SK-N-SH (cell line): Measurements from ENCODE around the gene PCIF1. TPM values are rescaled to one million over a fixed set of nuclear protein-coding genes. Genes with fewer than 3 reads are reported as not detected.

Experiments
- CTCF ChIA-PET: fragments of 300-600, 350-600 bp; formaldehyde crosslinking; extraction: SDS; loops from one replicate; lab custom pipeline; 2021; lab: Yijun Ruan, JAX
- POLR2A ChIA-PET: fragments of 350-600 bp; sonication (Branson Sonifier 250); formaldehyde crosslinking; extraction: SDS; loops from one replicate; lab custom pipeline; 2020; ENCODE audit warnings: antibody characterized with exemption, inconsistent platforms; lab: Yijun Ruan, JAX
- DNase-seq: peaks from one replicate; pipeline ENCODE4 v3.0.0; 2012
- H2AFZ ChIP-seq: fragments of 200-600 bp; sonication (generic); 2 replicates; pipeline ENCODE4 v1.8.1; 2016; ENCODE audit warnings: antibody characterized with exemption, mild to moderate bottlenecking, low read depth
- H3F3A ChIP-seq: fragments of 200-600 bp; sonication (generic); replicated peaks from 2 replicates; pipeline ENCODE3; 2016; ENCODE audit warnings: antibody characterized with exemption, mild to moderate bottlenecking; ENCODE audit not compliant: insufficient read depth
- H3K27ac ChIP-seq, 2 experiments: fragments of 200-500 bp in 1 of 2; fragments of 200-600 bp in 1 of 2; sonication (Bioruptor generic) in 1 of 2; sonication (generic), shearing (Covaris generic) in 1 of 2; 2 replicates each; pipeline versions ENCODE4 v1.5.1 to v1.6.1; 2014 to 2016; ENCODE audit warnings: low read depth in 2 of 2, inconsistent platforms in 1 of 2, low read length in 1 of 2, mild to moderate bottlenecking in 1 of 2, mixed read lengths in 1 of 2
- H3K27me3 ChIP-seq: fragments of 200-600 bp; sonication (generic), shearing (Covaris generic); 2 replicates; pipeline ENCODE4 v1.6.1; 2016; ENCODE audit warnings: mixed run types; ENCODE audit not compliant: insufficient read depth
- H3K36me3 ChIP-seq, 2 experiments: fragments of 200-500 bp in 1 of 2; fragments of 200-600 bp in 1 of 2; sonication (Bioruptor generic) in 1 of 2; sonication (generic) in 1 of 2; replicated peaks in 1 of 2; 2 replicates each; pipeline versions ENCODE3 to v1.5.1; 2014 to 2016; ENCODE audit warnings: low read length in 1 of 2, mild to moderate bottlenecking in 1 of 2; ENCODE audit not compliant: insufficient read depth in 2 of 2, control insufficient read depth in 1 of 2
- H3K4me1 ChIP-seq, 2 experiments: fragments of 200-500 bp in 1 of 2; fragments of 200-600 bp in 1 of 2; sonication (Bioruptor generic) in 1 of 2; sonication (generic), shearing (Covaris generic) in 1 of 2; 2 replicates each; pipeline versions ENCODE4 v1.5.1 to v1.6.1; 2014 to 2016; ENCODE audit warnings: low read depth in 1 of 2, low read length in 1 of 2, mixed run types in 1 of 2; ENCODE audit not compliant: insufficient read depth in 2 of 2, control insufficient read depth in 1 of 2
- H3K4me2 ChIP-seq: fragments of 200-600 bp; sonication (generic), shearing (Covaris generic); 2 replicates; pipeline ENCODE4 v1.6.1; 2017; ENCODE audit warnings: mixed run types
- H3K4me3 ChIP-seq, 2 experiments: fragments of 200-500 bp in 1 of 2; fragments of 200-600 bp in 1 of 2; sonication (Bioruptor generic) in 1 of 2; sonication (generic), shearing (Covaris generic) in 1 of 2; 2 replicates each; pipeline versions ENCODE4 v1.5.1 to v1.8.1; 2014 to 2016; ENCODE audit warnings: low read depth in 2 of 2, inconsistent platforms in 1 of 2, low read length in 1 of 2, mild to moderate bottlenecking in 1 of 2, mixed read lengths in 1 of 2, moderate library complexity in 1 of 2
- H3K79me2 ChIP-seq: fragments of 200-600 bp; sonication (generic); 2 replicates; pipeline ENCODE4 v1.8.1; 2017; ENCODE audit warnings: mild to moderate bottlenecking; ENCODE audit not compliant: insufficient read depth
- H3K9ac ChIP-seq: fragments of 200-600 bp; sonication (generic); 2 replicates; pipeline ENCODE4 v1.6.1; 2017; ENCODE audit warnings: mixed run types
- H3K9me2 ChIP-seq: fragments of 200-600 bp; sonication (generic); 2 replicates; pipeline ENCODE4 v1.6.1; 2017; ENCODE audit warnings: mixed run types
- H3K9me3 ChIP-seq: fragments of 200-600 bp; sonication (generic); 2 replicates; pipeline ENCODE4 v1.6.1; 2017; ENCODE audit warnings: mixed run types, mild to moderate bottlenecking, moderate library complexity
- H4K20me1 ChIP-seq: fragments of 200-600 bp; sonication (generic); 2 replicates; pipeline ENCODE4 v1.6.1; 2017; ENCODE audit warnings: mild to moderate bottlenecking, mixed run types; ENCODE audit not compliant: insufficient read depth
- CHD2 ChIP-seq: fragments of 150-350 bp; IDR thresholded peaks from 2 replicates; pipeline ENCODE4 v1.6.1; 2018; ENCODE audit warnings: low read length; ENCODE audit not compliant: partially characterized antibody
- EP300 ChIP-seq, 2 experiments: IDR thresholded peaks; 2 replicates each; pipeline versions ENCODE4 v1.4.0 to v1.6.1; 2012; ENCODE audit warnings: borderline replicate concordance in 1 of 2, low read depth in 1 of 2, low read length in 1 of 2
- FOSL2 ChIP-seq: IDR thresholded peaks from 2 replicates; pipeline ENCODE4 v1.4.0; 2012; ENCODE audit warnings: low read depth, mild to moderate bottlenecking, moderate library complexity, borderline replicate concordance
- FOXJ3 ChIP-seq: sonication (generic); formaldehyde crosslinking; IDR thresholded peaks from 2 replicates; pipeline ENCODE4 v1.5.1; 2020; ENCODE audit warnings: mild to moderate bottlenecking, missing genetic modification reagents
- GATA2 ChIP-seq: sonication (generic); formaldehyde crosslinking; IDR thresholded peaks from 2 replicates; pipeline ENCODE4 v1.5.0; 2020; ENCODE audit warnings: mild to moderate bottlenecking, missing genetic modification reagents
- JUND ChIP-seq: IDR thresholded peaks from 2 replicates; pipeline ENCODE4 v1.4.0; 2012
- MAX ChIP-seq: IDR thresholded peaks from 2 replicates; pipeline ENCODE4 v1.4.0; 2012; ENCODE audit warnings: low read depth
- MXI1 ChIP-seq: IDR thresholded peaks from 2 replicates; pipeline ENCODE4 v1.6.1; 2012; ENCODE audit warnings: mild to moderate bottlenecking, low read depth, low read length, improper control_type of control experiment
- NFIC ChIP-seq: IDR thresholded peaks from 2 replicates; pipeline ENCODE4 v1.4.0; 2012; ENCODE audit warnings: borderline replicate concordance
- POLR2AphosphoS5 ChIP-seq: IDR thresholded peaks from 2 replicates; pipeline ENCODE4 v1.6.1; 2012; ENCODE audit warnings: low read depth, low read length
- RCOR1 ChIP-seq: fragments of 150-350 bp; IDR thresholded peaks from 2 replicates; pipeline ENCODE4 v1.6.1; 2017; ENCODE audit warnings: antibody characterized with exemption, low read length
- REST ChIP-seq: IDR thresholded peaks from 2 replicates; pipeline ENCODE4 v1.6.1; 2012; ENCODE audit warnings: mild to moderate bottlenecking, low read depth, low read length, moderate library complexity
- RFX5 ChIP-seq: IDR thresholded peaks from 2 replicates; pipeline ENCODE4 v1.6.1; 2012; ENCODE audit warnings: mild to moderate bottlenecking, improper control_type of control experiment, low read length
- TAF1 ChIP-seq: IDR thresholded peaks from 2 replicates; pipeline ENCODE4 v1.6.1; 2012; ENCODE audit warnings: low read depth, mild to moderate bottlenecking, low read length, moderate library complexity, borderline replicate concordance
- TCF12 ChIP-seq: IDR thresholded peaks from 2 replicates; pipeline ENCODE4 v1.4.0; 2012
- TEAD4 ChIP-seq: IDR thresholded peaks from 2 replicates; pipeline ENCODE4 v1.4.0; 2012; ENCODE audit warnings: mild to moderate bottlenecking, borderline replicate concordance; ENCODE audit not compliant: insufficient read depth
- WGBS: methylation state at CpG from one replicate; pipeline ENCODE4 v1.1.6; 2017; ENCODE audit warnings: low lambda C conversion rate; 5-methylcytosine and 5-hydroxymethylcytosine counted together
- polyA plus RNA-seq, 3 experiments: library from polyadenylated mRNA; depleted of rRNA; stranded (reverse); fragments of >200 nt; gene quantifications; 2 replicates each; pipeline ENCODE4 v1.2.3, GENCODE V29; 2012
- TF ChIP-seq, protein P1 (sequence below): fragments of 200-600 bp; sonication (generic); IDR thresholded peaks from 2 replicates; pipeline ENCODE4 v1.6.1; 2017; ENCODE audit warnings: antibody characterized with exemption, mild to moderate bottlenecking, moderate library complexity

The PCIF1 gene
- polyA plus RNA-seq, 1 of the 3 experiments (the other 2 are of a cell fraction), result 23.1 TPM

DNA sequence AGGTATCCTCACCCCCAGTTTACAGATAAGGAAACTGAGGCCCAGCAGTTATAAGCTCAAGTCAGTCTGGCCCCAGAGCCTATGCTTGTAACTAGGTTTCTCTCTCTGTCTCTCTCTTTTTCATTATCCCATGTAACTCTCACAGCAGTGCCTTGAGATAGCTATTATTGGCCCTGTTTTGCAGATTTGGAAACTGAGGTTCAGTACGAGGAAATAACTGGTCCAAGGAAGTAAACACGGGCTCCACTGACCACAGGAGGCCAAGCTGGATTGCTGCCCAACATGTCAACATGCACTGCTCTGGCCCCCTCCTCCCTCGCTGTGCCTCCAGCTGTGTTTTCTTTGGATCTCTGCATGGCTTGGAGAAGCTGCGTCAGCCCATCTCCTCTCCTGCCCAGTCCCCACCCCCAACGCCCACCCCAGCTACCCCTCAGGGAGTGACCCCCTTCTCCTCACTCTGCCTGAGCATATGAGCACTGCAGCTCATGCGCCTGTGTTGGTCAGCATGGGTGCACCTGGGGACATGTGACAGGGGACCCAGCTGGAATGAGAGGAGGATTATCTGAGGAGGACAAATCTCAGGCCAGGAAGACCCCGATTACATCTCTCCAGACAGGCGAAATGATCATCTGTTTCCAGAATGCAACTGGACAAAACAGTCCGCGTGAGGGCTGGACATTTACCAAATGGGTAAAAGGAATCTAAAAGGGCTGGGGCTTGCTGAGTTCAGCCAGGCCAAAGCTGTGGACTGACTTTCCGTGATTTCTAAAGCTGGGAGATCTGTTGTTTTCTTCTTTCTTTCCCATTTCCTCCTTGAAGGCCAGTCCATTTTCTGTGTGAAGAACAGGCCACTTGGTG lies 14.7 kb upstream of the PCIF1 start:
- peaks cover 0 to 12% of the 10 kb centered on the region in 2 experiments; a peak in 1 of 4 replicates for H3K4me1 ChIP-seq
- H3K4me2 ChIP-seq, result peak overlapping the region; percentile 58
- 33% methylated on average over 11 of the region's 11 CpGs for WGBS
- H3K36me3 ChIP-seq, result no peaks in the 10 kb centered on the region
- H3K9me2 ChIP-seq, result no peaks in the 10 kb centered on the region
- peaks cover 5% of the 10 kb centered on the region for H3F3A ChIP-seq
- no peaks in the 10 kb centered on the region for H3K9me3 ChIP-seq
- no peaks in the 10 kb centered on the region for H3K79me2 ChIP-seq
- peak overlapping the region; percentile 40 to 71; a peak in 3 of 4 replicates for H3K27ac ChIP-seq
- no peak overlapping the region for H2AFZ ChIP-seq
- peak; percentile 65 for DNase-seq
- no peak overlapping the region for H3K4me3 ChIP-seq
- TF ChIP-seq NFIC (0 out of 2 replicates have a peak, but pooled peaks have one; percentile 16), GATA2 (CRISPR knock-in tag) (peak; percentile 70), EP300 (IDR thresholded peaks at IDR 0.05; ENCODE audit: borderline replicate concordance in 1 of 2, low read depth in 1 of 2, low read length in 1 of 2) (peak in 1 of 2 experiments; percentile 27; a peak in 1 of 4 replicates), RFX5 (peak; percentile 83), REST (no peak), TCF12 (0 out of 2 replicates have a peak, but pooled peaks have one; percentile 2), TAF1 (no peak)
- no peaks in the 10 kb centered on the region for H3K27me3 ChIP-seq
- H4K20me1 ChIP-seq, result no peaks in the 10 kb centered on the region
- CTCF ChIA-PET, result interaction anchor here (0.6 to 2.6 kb wide), 7 partner anchors 8 to 50 kb away, joined by 3 to 10 read pairs (median 5); partner anchors contain the start of genes CTSA and NEURL2
- POLR2A ChIA-PET, result interaction anchor here (0.9 to 3.3 kb wide), 7 partner anchors 8 to 29 kb away, joined by 3 to 34 read pairs (median 3); partner anchors contain the start of genes CTSA, NEURL2, PCIF1 and PLTP
- H3K9ac ChIP-seq, result no peak overlapping the region

DNA sequence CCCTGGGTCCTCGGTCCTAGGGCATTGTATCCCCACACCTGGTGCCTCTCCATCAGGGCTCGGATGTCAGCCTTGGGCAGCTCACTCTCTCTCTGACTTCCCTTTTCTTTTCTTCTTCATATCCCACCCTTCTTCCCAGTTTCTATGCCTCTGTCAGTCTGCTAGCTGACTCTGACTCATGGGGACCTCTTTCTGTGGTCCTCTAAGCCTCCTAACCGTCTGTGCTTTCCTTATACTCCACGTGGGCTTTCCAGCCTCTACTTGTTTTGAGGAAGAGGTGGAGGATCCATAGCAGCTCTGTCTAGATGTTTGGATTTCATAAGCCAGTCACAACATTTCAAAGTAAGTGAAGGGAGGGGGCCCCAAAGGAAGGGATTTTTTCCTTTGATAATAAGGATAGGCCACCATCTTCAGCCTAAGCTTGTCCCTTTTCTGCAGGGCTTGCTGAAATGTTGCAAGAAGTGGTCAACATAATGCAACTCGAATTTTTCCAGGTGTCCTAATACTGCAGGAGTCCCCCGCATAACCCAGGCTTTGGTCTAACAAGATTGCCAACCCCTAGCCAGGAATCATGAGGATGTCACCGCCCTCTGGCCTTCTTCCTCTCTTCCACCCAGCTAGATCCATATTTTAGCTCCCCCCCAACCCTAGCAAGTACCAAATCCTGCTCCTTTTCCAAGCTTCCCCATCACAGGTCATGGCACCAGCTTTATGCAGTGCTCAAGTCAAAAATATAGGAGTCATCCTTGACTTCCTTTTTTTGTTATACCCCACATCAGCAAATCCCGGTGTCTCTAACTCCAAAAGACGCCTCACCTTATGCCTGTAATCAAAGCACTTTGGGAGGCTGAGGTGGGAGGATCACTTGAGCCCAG lies 13.8 kb upstream of the PCIF1 start:
- no peaks in the 10 kb centered on the region for H3K79me2 ChIP-seq
- POLR2A ChIA-PET, result interaction anchor here (0.6 to 3.3 kb wide), 5 partner anchors 9 to 41 kb away, joined by 3 to 34 read pairs (median 3); partner anchors contain the start of genes PCIF1 and PLTP
- no peak overlapping the region for H3K9ac ChIP-seq
- H3K9me2 ChIP-seq, result no peaks in the 10 kb centered on the region
- H3K27me3 ChIP-seq, result no peaks in the 10 kb centered on the region
- H2AFZ ChIP-seq, result no peak overlapping the region
- no peaks in the 10 kb centered on the region for H3K9me3 ChIP-seq
- peak overlapping the region; percentile 58; the same call in 1 of the 2 replicates for H3K4me2 ChIP-seq
- CTCF ChIA-PET, result interaction anchor here (1.5 to 2.6 kb wide), 3 partner anchors 13 to 49 kb away, joined by 5 to 10 read pairs (median 8); partner anchors contain the start of genes CTSA and NEURL2
- H3K27ac ChIP-seq, result peak overlapping the region; percentile 40 to 71; a peak in 3 of 4 replicates
- WGBS, result 78% methylated on average over 9 of the region's 9 CpGs
- H3K36me3 ChIP-seq, result no peaks in the 10 kb centered on the region
- H3K4me3 ChIP-seq, result no peak overlapping the region
- no peaks in the 10 kb centered on the region for H4K20me1 ChIP-seq
- no peak for DNase-seq
- peaks cover 0 to 12% of the 10 kb centered on the region in 2 experiments; a peak in 1 of 4 replicates for H3K4me1 ChIP-seq
- peaks cover 5% of the 10 kb centered on the region for H3F3A ChIP-seq
- TF ChIP-seq JUND (no peak), CHD2 (no peak), MXI1 (no peak), FOXJ3 (CRISPR knock-in tag) (no peak), TEAD4 (no peak), RCOR1 (no peak), MAX (no peak), POLR2AphosphoS5 (no peak), FOSL2 (no peak)
- TF ChIP-seq, protein P1, sequence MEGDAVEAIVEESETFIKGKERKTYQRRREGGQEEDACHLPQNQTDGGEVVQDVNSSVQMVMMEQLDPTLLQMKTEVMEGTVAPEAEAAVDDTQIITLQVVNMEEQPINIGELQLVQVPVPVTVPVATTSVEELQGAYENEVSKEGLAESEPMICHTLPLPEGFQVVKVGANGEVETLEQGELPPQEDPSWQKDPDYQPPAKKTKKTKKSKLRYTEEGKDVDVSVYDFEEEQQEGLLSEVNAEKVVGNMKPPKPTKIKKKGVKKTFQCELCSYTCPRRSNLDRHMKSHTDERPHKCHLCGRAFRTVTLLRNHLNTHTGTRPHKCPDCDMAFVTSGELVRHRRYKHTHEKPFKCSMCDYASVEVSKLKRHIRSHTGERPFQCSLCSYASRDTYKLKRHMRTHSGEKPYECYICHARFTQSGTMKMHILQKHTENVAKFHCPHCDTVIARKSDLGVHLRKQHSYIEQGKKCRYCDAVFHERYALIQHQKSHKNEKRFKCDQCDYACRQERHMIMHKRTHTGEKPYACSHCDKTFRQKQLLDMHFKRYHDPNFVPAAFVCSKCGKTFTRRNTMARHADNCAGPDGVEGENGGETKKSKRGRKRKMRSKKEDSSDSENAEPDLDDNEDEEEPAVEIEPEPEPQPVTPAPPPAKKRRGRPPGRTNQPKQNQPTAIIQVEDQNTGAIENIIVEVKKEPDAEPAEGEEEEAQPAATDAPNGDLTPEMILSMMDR, result no peak
